HUES48 (cell line): Measurements from ENCODE around the gene RNF25.

ENCODE experiments used
- H3K27ac ChIP-seq: one replicate; pipeline ENCODE4 v1.7.0; 2013; ENCODE audit warnings: low read depth, low read length, inconsistent platforms
- H3K27me3 ChIP-seq: 2 replicates; pipeline ENCODE4 v1.6.1; 2013; ENCODE audit warnings: mild to moderate bottlenecking, low read length; ENCODE audit not compliant: control insufficient read depth, insufficient read depth
- H3K36me3 ChIP-seq: 2 replicates; pipeline ENCODE4 v1.6.1; 2013; ENCODE audit warnings: low read length; ENCODE audit not compliant: control insufficient read depth, insufficient read depth
- H3K4me1 ChIP-seq: 2 replicates; pipeline ENCODE4 v1.6.1; 2013; ENCODE audit warnings: mild to moderate bottlenecking, low read length; ENCODE audit not compliant: control insufficient read depth, insufficient read depth
- H3K4me3 ChIP-seq: 2 replicates; pipeline ENCODE4 v1.5.1; 2013; ENCODE audit warnings: mild to moderate bottlenecking, low read depth, low read length
- H3K9ac ChIP-seq: 2 replicates; pipeline ENCODE4 v1.6.1; 2013; ENCODE audit warnings: mild to moderate bottlenecking, low read depth, low read length, moderate library complexity
- H3K9me3 ChIP-seq: 2 replicates; pipeline ENCODE4 v1.6.1; 2013; ENCODE audit warnings: low read length; ENCODE audit not compliant: control insufficient read depth, insufficient read depth

The RNF25 gene

GRCh38 chr2:218679119-218679518 is 7.3 kb upstream of the RNF25 start:
- Histone ChIP-seq H3K9me3 (no peaks in the 10 kb centered on the region), H3K27me3 (no peaks in the 10 kb centered on the region), H3K27ac (no peak overlapping the region), H3K4me1 (no peaks in the 10 kb centered on the region), H3K36me3 (peaks cover 66% of the 10 kb centered on the region), H3K9ac (no peak overlapping the region), H3K4me3 (no peak overlapping the region)

- peak overlapping the region; percentile 87 for H3K4me3 ChIP-seq
- H3K9ac ChIP-seq: peak overlapping the region; percentile 87
- H3K27ac ChIP-seq: peak overlapping the region; percentile 85
- no peaks in the 10 kb centered on the region for H3K4me1 ChIP-seq
- H3K9me3 ChIP-seq: no peaks in the 10 kb centered on the region
- peaks cover 45% of the 10 kb centered on the region for H3K36me3 ChIP-seq
- H3K27me3 ChIP-seq: no peaks in the 10 kb centered on the region
Measured at GRCh38 chr2:218671097-218671653, 627 bp downstream of the RNF25 start.

GRCh38 chr2:218664653-218665052 is 7.1 kb downstream of the RNF25 start:
- Histone ChIP-seq H3K9ac (no peak overlapping the region), H3K4me1 (no peaks in the 10 kb centered on the region), H3K27me3 (no peaks in the 10 kb centered on the region), H3K27ac (no peak overlapping the region), H3K36me3 (peaks cover 73% of the 10 kb centered on the region), H3K4me3 (no peak overlapping the region), H3K9me3 (no peaks in the 10 kb centered on the region)

GRCh38 chr2:218663901-218664300 is 7.9 kb downstream of the RNF25 start:
- Histone ChIP-seq H3K27me3 (no peaks in the 10 kb centered on the region), H3K4me3 (no peak overlapping the region), H3K36me3 (peaks cover 69% of the 10 kb centered on the region), H3K9ac (no peak overlapping the region), H3K27ac (no peak overlapping the region), H3K9me3 (no peaks in the 10 kb centered on the region), H3K4me1 (no peaks in the 10 kb centered on the region)

- H3K36me3 ChIP-seq: peaks cover 61% of the 10 kb centered on the region
- H3K27me3 ChIP-seq: no peaks in the 10 kb centered on the region
- no peaks in the 10 kb centered on the region for H3K9me3 ChIP-seq
- no peak overlapping the region for H3K9ac ChIP-seq
- no peak overlapping the region for H3K4me3 ChIP-seq
- no peak overlapping the region for H3K27ac ChIP-seq
- H3K4me1 ChIP-seq: no peaks in the 10 kb centered on the region
Measured at GRCh38 chr2:218662827-218663226, 9.0 kb downstream of the RNF25 start.

- Histone ChIP-seq H3K9ac (no peak overlapping the region), H3K36me3 (peaks cover 61% of the 10 kb centered on the region), H3K4me1 (no peaks in the 10 kb centered on the region), H3K4me3 (no peak overlapping the region), H3K27me3 (no peaks in the 10 kb centered on the region), H3K27ac (no peak overlapping the region), H3K9me3 (no peaks in the 10 kb centered on the region)
Measured at GRCh38 chr2:218662377-218662776, 9.4 kb downstream of the RNF25 start.

- peak overlapping the region; percentile 40 for H3K9ac ChIP-seq
- peaks cover 62% of the 10 kb centered on the region for H3K36me3 ChIP-seq
- no peaks in the 10 kb centered on the region for H3K9me3 ChIP-seq
- H3K27ac ChIP-seq: no peak overlapping the region
- H3K27me3 ChIP-seq: no peaks in the 10 kb centered on the region
- no peaks in the 10 kb centered on the region for H3K4me1 ChIP-seq
- peak overlapping the region; percentile 90 for H3K4me3 ChIP-seq
Measured at GRCh38 chr2:218659988-218660358, 11.8 kb downstream of the RNF25 start.

GRCh38 chr2:218659258-218659987 is 12.4 kb downstream of the RNF25 start, which contains the start of the genes BCS1L and ZNF142:
BCS1L (plus strand) TSS chr2:218659683; CDS start chr2:218660988, 1,305 bp downstream.
ZNF142 (minus strand) TSS chr2:218659623; CDS start chr2:218656429, 3,194 bp downstream.
- H3K27ac ChIP-seq: peak within 1 kb of the TSS; percentile 89
- H3K9ac ChIP-seq: peak within 1 kb of the TSS; percentile 79
- H3K36me3 ChIP-seq: peaks cover 62% of the 10 kb centered on the region
- H3K4me3 ChIP-seq: peak within 1 kb of the TSS; percentile 90
- H3K4me1 ChIP-seq: no peaks in the 10 kb centered on the region
- no peaks in the 10 kb centered on the region for H3K9me3 ChIP-seq
- no peaks in the 10 kb centered on the region for H3K27me3 ChIP-seq

GRCh38 chr2:218658671-218659257 is 13.0 kb downstream of the RNF25 start:
- peak overlapping the region; percentile 79 for H3K9ac ChIP-seq
- H3K27ac ChIP-seq: peak overlapping the region; percentile 89
- H3K4me3 ChIP-seq: peak overlapping the region; percentile 90
- H3K36me3 ChIP-seq: peaks cover 62% of the 10 kb centered on the region
- H3K9me3 ChIP-seq: no peaks in the 10 kb centered on the region
- H3K27me3 ChIP-seq: no peaks in the 10 kb centered on the region
- no peaks in the 10 kb centered on the region for H3K4me1 ChIP-seq

GRCh38 chr2:218655751-218656150 is 16.1 kb downstream of the RNF25 start:
- H3K27ac ChIP-seq: no peak overlapping the region
- H3K4me1 ChIP-seq: no peaks in the 10 kb centered on the region
- no peaks in the 10 kb centered on the region for H3K9me3 ChIP-seq
- H3K4me3 ChIP-seq: no peak overlapping the region
- H3K36me3 ChIP-seq: peaks cover 68% of the 10 kb centered on the region
- no peaks in the 10 kb centered on the region for H3K27me3 ChIP-seq
- H3K9ac ChIP-seq: no peak overlapping the region

- Histone ChIP-seq H3K4me1 (no peaks in the 10 kb centered on the region), H3K4me3 (no peak overlapping the region), H3K9ac (no peak overlapping the region), H3K27me3 (no peaks in the 10 kb centered on the region), H3K9me3 (no peaks in the 10 kb centered on the region), H3K27ac (no peak overlapping the region), H3K36me3 (peaks cover 92% of the 10 kb centered on the region)
Measured at GRCh38 chr2:218648787-218649100, 23.1 kb downstream of the RNF25 start.
